ENCODE measurements around the gene MBNL2.
"Not testable (repeated sequence)": the region's sequence is repeated elsewhere in the genome, so short reads cannot be mapped to it uniquely, and the experiment has no call there.

MBNL2 gene

GRCh38 chr13:97221989-97222700 lies at the start of gene MBNL2:
MBNL2 (plus strand) TSS chr13:97222333; CDS start chr13:97276236, 53,903 bp downstream.
- peak; percentile 76 for DNase-seq (ENCODE audit: low read depth)

- DNase-seq (ENCODE audit: low read depth), result no peak
Measured at GRCh38 chr13:97174638-97175037, 47.5 kb upstream of the MBNL2 start.

- DNase-seq (ENCODE audit: low read depth), result no peak
Measured at GRCh38 chr13:97175041-97175440, 47.1 kb upstream of the MBNL2 start.

- no peak for DNase-seq (ENCODE audit: low read depth)
Measured at GRCh38 chr13:97179501-97179900, 42.6 kb upstream of the MBNL2 start.

- no peak for DNase-seq (ENCODE audit: low read depth)
Measured at GRCh38 chr13:97182111-97182890, 39.8 kb upstream of the MBNL2 start.

- DNase-seq (ENCODE audit: low read depth), result no peak
Measured at GRCh38 chr13:97185291-97185690, 36.8 kb upstream of the MBNL2 start.

GRCh38 chr13:97185751-97186150 lies 36.4 kb upstream of the MBNL2 start:
- DNase-seq (ENCODE audit: low read depth), result no peak

GRCh38 chr13:97188207-97188606 lies 33.9 kb upstream of the MBNL2 start:
- DNase-seq (ENCODE audit: low read depth), result no peak

- no peak for DNase-seq (ENCODE audit: low read depth)
Measured at GRCh38 chr13:97189928-97190327, 32.2 kb upstream of the MBNL2 start.

- no peak for DNase-seq (ENCODE audit: low read depth)
Measured at GRCh38 chr13:97191142-97191541, 31.0 kb upstream of the MBNL2 start.

- no peak for DNase-seq (ENCODE audit: low read depth)
Measured at GRCh38 chr13:97191615-97192014, 30.5 kb upstream of the MBNL2 start.

- no peak for DNase-seq (ENCODE audit: low read depth)
Measured at GRCh38 chr13:97192166-97192565, 30.0 kb upstream of the MBNL2 start.

GRCh38 chr13:97193577-97193976 lies 28.6 kb upstream of the MBNL2 start:
- no peak for DNase-seq (ENCODE audit: low read depth)

GRCh38 chr13:97194479-97194878 lies 27.7 kb upstream of the MBNL2 start:
- DNase-seq (ENCODE audit: low read depth), result no peak

- DNase-seq (ENCODE audit: low read depth), result no peak
Measured at GRCh38 chr13:97196340-97196739, 25.8 kb upstream of the MBNL2 start.

- no peak for DNase-seq (ENCODE audit: low read depth)
Measured at GRCh38 chr13:97198753-97199152, 23.4 kb upstream of the MBNL2 start.

GRCh38 chr13:97199451-97199850 lies 22.7 kb upstream of the MBNL2 start:
- DNase-seq (ENCODE audit: low read depth), result no peak

- no peak for DNase-seq (ENCODE audit: low read depth)
Measured at GRCh38 chr13:97200081-97200942, 21.8 kb upstream of the MBNL2 start.

GRCh38 chr13:97202761-97203160 lies 19.4 kb upstream of the MBNL2 start:
- DNase-seq (ENCODE audit: low read depth), result no peak

- DNase-seq (ENCODE audit: low read depth), result no peak
Measured at GRCh38 chr13:97205465-97205864, 16.7 kb upstream of the MBNL2 start.

- no peak for DNase-seq (ENCODE audit: low read depth)
Measured at GRCh38 chr13:97205982-97206381, 16.2 kb upstream of the MBNL2 start.

- not testable (repeated sequence) for DNase-seq (ENCODE audit: low read depth)
Measured at GRCh38 chr13:97207252-97207651, 14.9 kb upstream of the MBNL2 start.

GRCh38 chr13:97211300-97211699 lies 10.8 kb upstream of the MBNL2 start:
- DNase-seq (ENCODE audit: low read depth), result no peak
